PC-9 (cell line): Measurements from ENCODE around the gene PLEKHA7. TPM values are rescaled to one million over a fixed set of nuclear protein-coding genes. Genes with fewer than 3 reads are reported as not detected.

Experiments used
- BruUV-seq: library from RNA; stranded (reverse); fragments of 400-500 nt; replicated peaks from 2 replicates; lab custom pipeline; 2021; lab: Mats Ljungman, UMichigan
- CTCF ChIA-PET: fragments of 300-600 bp; sonication (Branson Sonifier 250); formaldehyde crosslinking; loops from one replicate; lab custom pipeline; 2022; ENCODE audit warnings: antibody characterized with exemption; lab: Charles Lee
- POLR2A ChIA-PET: fragments of 300-600 bp; sonication (Branson Sonifier 250); formaldehyde crosslinking; loops from one replicate; lab custom pipeline; 2022; ENCODE audit warnings: antibody characterized with exemption; ENCODE audit not compliant: unreplicated experiment; lab: Charles Lee
- DNase-seq, 2 experiments: peaks; one replicate each; pipeline versions ENCODE4 v3.0.0 to v3.0.0-alpha.2; 2015 to 2022; ENCODE audit warnings: mixed read lengths in 1 of 2
- H2AFZ ChIP-seq: fragments of 200-600 bp; sonication (generic); 2 replicates; pipeline ENCODE4 v1.8.1; 2017; ENCODE audit warnings: antibody characterized with exemption
- H3F3A ChIP-seq: fragments of 200-600 bp; sonication (generic); 2 replicates; pipeline ENCODE4 v1.8.1; 2017; ENCODE audit warnings: antibody characterized with exemption, mild to moderate bottlenecking, low read depth; ENCODE audit not compliant: insufficient read depth
- H3K27ac ChIP-seq: fragments of 200-600 bp; sonication (generic); 2 replicates; pipeline ENCODE4 v1.6.1; 2016; ENCODE audit warnings: mixed run types
- H3K27me3 ChIP-seq: fragments of 200-600 bp; sonication (generic); 2 replicates; pipeline ENCODE4 v1.6.1; 2016; ENCODE audit warnings: low read depth, mixed run types; ENCODE audit not compliant: insufficient read depth
- H3K36me3 ChIP-seq: fragments of 200-600 bp; sonication (generic); 2 replicates; pipeline ENCODE4 v1.6.1; 2016; ENCODE audit warnings: low read depth, mixed run types
- H3K4me1 ChIP-seq: fragments of 200-600 bp; sonication (generic); replicated peaks from 2 replicates; pipeline ENCODE4 v1.6.1; 2016; ENCODE audit warnings: mixed run types; ENCODE audit not compliant: insufficient read depth
- H3K4me2 ChIP-seq: fragments of 200-600 bp; sonication (generic); 2 replicates; pipeline ENCODE4 v1.6.1; 2017; ENCODE audit warnings: mixed run types
- H3K4me3 ChIP-seq: fragments of 200-600 bp; sonication (generic); 2 replicates; pipeline ENCODE4 v1.6.1; 2016; ENCODE audit warnings: mixed run types
- H3K79me2 ChIP-seq: fragments of 200-600 bp; sonication (generic); 2 replicates; pipeline ENCODE4 v1.6.1; 2017; ENCODE audit warnings: low read depth, mixed run types
- H3K9me2 ChIP-seq: fragments of 200-600 bp; sonication (generic); 2 replicates; pipeline ENCODE4 v1.8.1; 2017; ENCODE audit warnings: mild to moderate bottlenecking; ENCODE audit not compliant: insufficient read depth
- H3K9me3 ChIP-seq: fragments of 200-600 bp; sonication (generic); 2 replicates; pipeline ENCODE4 v1.8.1; 2016; ENCODE audit warnings: low read depth; ENCODE audit not compliant: insufficient read depth
- H4K20me1 ChIP-seq: fragments of 200-600 bp; sonication (generic); 2 replicates; pipeline ENCODE4 v1.8.1; 2017; ENCODE audit not compliant: insufficient read depth
- EZH2 ChIP-seq: fragments of 200-600 bp; sonication (generic); IDR thresholded peaks from 2 replicates; pipeline ENCODE4 v1.8.0; 2017; ENCODE audit warnings: antibody characterized with exemption, low read depth
- intact Hi-C: fragments of 100-400 bp; cut with micrococcal nuclease; formaldehyde crosslinking; loops from one replicate; pipeline ENCODE4 v1.10.0; 2022; ENCODE audit not compliant: unreplicated experiment
- total RNA-seq: library from RNA; stranded (reverse); gene quantifications from 2 replicates; pipeline ENCODE4 v1.2.3, GENCODE V29; 2021
- TF ChIP-seq, protein P1 (sequence below): fragments of 200-600 bp; sonication (generic); conservative IDR thresholded peaks from 2 replicates; pipeline ENCODE4 v1.6.1; 2017; ENCODE audit warnings: mixed run types, antibody characterized with exemption, mild to moderate bottlenecking, moderate library complexity

The PLEKHA7 gene
- total RNA-seq, 1 experiment from 2014 or later = 26.9 TPM

DNA sequence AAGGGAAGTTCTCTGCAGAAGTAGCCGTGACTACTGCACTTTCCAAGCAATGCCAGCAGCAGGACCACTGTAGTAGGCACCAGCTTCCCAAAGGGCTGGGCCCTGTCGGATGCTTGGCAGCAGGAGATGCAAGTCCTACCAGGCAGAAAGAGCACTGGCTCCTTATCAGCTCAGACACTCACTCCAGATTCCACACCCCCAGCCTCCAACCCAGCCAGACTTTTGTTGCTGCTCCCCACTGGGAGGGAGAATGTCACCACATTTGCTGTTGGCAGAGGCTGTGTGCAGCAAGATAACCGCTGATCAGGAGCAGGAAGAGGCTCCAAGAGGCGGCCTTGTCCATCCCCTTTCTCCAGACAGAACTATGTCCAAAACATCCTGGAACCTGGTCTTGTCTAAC is 157.0 kb downstream of the PLEKHA7 start:
- H3K9me3 ChIP-seq = no peaks in the 10 kb centered on the region
- no peak overlapping the region for H3K4me3 ChIP-seq
- CTCF ChIA-PET = no interaction called here
- TF ChIP-seq, protein P1, sequence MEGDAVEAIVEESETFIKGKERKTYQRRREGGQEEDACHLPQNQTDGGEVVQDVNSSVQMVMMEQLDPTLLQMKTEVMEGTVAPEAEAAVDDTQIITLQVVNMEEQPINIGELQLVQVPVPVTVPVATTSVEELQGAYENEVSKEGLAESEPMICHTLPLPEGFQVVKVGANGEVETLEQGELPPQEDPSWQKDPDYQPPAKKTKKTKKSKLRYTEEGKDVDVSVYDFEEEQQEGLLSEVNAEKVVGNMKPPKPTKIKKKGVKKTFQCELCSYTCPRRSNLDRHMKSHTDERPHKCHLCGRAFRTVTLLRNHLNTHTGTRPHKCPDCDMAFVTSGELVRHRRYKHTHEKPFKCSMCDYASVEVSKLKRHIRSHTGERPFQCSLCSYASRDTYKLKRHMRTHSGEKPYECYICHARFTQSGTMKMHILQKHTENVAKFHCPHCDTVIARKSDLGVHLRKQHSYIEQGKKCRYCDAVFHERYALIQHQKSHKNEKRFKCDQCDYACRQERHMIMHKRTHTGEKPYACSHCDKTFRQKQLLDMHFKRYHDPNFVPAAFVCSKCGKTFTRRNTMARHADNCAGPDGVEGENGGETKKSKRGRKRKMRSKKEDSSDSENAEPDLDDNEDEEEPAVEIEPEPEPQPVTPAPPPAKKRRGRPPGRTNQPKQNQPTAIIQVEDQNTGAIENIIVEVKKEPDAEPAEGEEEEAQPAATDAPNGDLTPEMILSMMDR = no peak
- no peak for TF ChIP-seq EZH2
- H3K9me2 ChIP-seq = no peaks in the 10 kb centered on the region
- H3K36me3 ChIP-seq = no peaks in the 10 kb centered on the region
- no peak overlapping the region for H3K27ac ChIP-seq
- no peaks in the 10 kb centered on the region for H3K79me2 ChIP-seq
- no peaks in the 10 kb centered on the region for H3K4me1 ChIP-seq
- DNase-seq = no peak
- H2AFZ ChIP-seq = no peak overlapping the region
- intact Hi-C loops = no loop called here
- H3K4me2 ChIP-seq = no peak overlapping the region
- POLR2A ChIA-PET = no interaction called here
- BruUV-seq = no TSS peak
- no peaks in the 10 kb centered on the region for H3K27me3 ChIP-seq
- H3F3A ChIP-seq = no peaks in the 10 kb centered on the region
- H4K20me1 ChIP-seq = 0 out of 2 replicates have a peak, but pooled peaks cover 9% of the 10 kb centered on the region

DNA sequence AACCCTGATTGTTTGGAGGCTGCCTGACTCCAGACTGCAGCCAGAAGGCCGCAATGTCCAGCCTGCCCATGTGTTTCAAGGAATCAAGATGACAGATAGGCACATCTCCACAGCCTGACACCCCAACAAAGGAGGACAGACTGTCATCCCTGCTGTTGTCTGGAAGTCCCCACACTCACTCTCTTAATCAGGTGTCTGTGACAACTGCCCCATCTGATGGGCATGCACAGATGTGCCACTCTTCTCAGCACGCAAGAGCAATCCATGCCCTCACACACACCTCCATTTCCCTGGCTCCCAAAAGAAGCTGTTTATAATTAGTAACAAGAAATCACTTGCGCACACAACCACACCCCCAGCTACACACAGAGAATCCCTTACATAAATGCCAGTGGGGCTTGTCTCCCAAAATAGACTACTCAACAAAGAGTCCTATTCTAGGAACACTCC is 158.2 kb downstream of the PLEKHA7 start:
- POLR2A ChIA-PET = no interaction called here
- H4K20me1 ChIP-seq = 0 out of 2 replicates have a peak, but pooled peaks cover 6% of the 10 kb centered on the region
- H3K27ac ChIP-seq = no peak overlapping the region
- TF ChIP-seq, protein P1 = no peak
- no peak for TF ChIP-seq EZH2
- H3K79me2 ChIP-seq = no peaks in the 10 kb centered on the region
- no peaks in the 10 kb centered on the region for H3K27me3 ChIP-seq
- intact Hi-C loops = no loop called here
- no peak overlapping the region for H3K4me3 ChIP-seq
- CTCF ChIA-PET = no interaction called here
- no peaks in the 10 kb centered on the region for H3K4me1 ChIP-seq
- BruUV-seq = no TSS peak
- H2AFZ ChIP-seq = no peak overlapping the region
- H3K9me2 ChIP-seq = no peaks in the 10 kb centered on the region
- H3F3A ChIP-seq = no peaks in the 10 kb centered on the region
- no peaks in the 10 kb centered on the region for H3K9me3 ChIP-seq
- no peaks in the 10 kb centered on the region for H3K36me3 ChIP-seq
- H3K4me2 ChIP-seq = no peak overlapping the region
- DNase-seq = no peak

DNA sequence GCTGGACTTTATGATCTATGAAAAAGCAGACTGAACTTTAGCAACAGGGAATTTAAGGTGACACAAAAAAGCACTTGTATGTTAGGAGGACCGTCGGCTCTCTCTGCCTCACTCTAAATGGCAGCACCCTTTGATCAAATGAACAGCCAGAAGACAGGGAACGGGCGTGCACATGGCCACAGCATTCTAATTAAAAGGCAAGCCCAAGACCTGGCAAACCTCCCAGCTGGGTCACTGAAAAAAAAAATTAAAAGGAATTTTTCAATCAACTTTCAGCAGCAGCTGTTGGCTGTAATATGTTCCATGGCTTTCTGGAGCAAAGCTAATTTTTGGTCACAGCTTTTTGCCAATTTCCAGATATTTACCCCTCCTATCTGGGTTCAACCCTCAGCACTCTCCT is 159.2 kb downstream of the PLEKHA7 start:
- CTCF ChIA-PET = no interaction called here
- Histone ChIP-seq H3K4me1 (no peaks in the 10 kb centered on the region), H3K79me2 (no peaks in the 10 kb centered on the region), H3K27ac (no peak overlapping the region), H3K36me3 (no peaks in the 10 kb centered on the region), H3K9me3 (no peaks in the 10 kb centered on the region), H3F3A (no peaks in the 10 kb centered on the region), H3K4me3 (no peak overlapping the region), H3K27me3 (no peaks in the 10 kb centered on the region), H4K20me1 (no peaks in the 10 kb centered on the region), H2AFZ (no peak overlapping the region), H3K9me2 (no peaks in the 10 kb centered on the region), H3K4me2 (no peak overlapping the region)
- DNase-seq = no peak
- TF ChIP-seq EZH2 = no peak
- TF ChIP-seq, protein P1 = no peak
- no TSS peak for BruUV-seq
- intact Hi-C loops = no loop called here
- POLR2A ChIA-PET = no interaction called here
